COR-L47 (cell line): Measurements from ENCODE around the gene PGA5.

Experiments
- DNase-seq: peaks from one replicate; lab custom pipeline; 2025; lab: John Stamatoyannopoulos, UW

Gene PGA5

DNA sequence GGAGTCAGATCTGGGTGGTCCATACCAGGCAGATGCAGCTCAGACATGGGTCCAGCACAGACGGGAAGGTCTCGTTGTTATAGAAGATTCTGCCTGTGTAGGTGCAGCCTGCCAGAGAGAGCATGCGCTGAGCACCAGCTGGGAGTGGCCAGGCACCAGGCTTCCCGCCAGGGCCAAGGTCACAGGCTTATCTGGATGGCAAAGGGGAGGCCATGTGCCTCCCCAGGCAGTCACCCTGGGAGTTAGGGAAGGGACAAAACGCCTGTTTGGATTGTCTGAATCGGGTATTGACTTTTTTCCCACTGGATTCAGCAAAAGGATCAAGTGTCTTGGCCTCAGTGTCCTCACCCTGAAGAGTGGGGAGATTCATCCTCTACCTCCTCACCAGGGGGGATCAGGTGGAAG, 26.5 kb downstream of the PGA5 start:
- DNase-seq, result no peak

DNA sequence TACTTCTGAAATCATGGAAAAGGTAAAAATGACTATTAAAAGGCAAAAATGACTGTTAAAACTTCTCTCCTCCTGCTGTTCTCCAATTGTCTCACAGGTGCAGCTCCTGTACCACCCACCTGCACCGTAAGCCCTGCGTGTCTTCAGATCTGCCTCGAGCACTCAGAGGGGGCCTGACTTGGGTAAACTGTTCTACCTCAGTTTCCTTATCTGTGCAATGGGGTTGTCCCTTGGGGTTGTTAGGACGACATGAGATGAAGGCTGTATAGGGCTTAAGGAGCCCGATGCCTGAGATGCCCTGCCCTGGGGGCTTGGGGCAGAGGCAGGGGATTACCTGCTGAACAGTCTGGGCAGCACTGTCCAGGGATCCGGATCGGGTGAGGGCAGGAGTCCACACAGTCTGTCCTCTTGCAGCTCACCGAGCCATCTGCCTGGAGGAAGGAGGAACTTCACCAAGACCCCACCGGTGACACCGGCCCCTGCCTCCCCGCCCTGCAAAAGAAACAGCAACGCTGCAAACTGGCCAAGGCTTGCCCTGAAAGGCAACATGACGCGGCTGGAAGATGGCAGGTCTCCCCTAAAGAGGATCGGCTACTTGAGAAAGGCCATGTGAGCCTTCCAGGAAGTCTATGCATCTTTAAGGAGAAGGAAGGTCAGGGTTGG, 27.7 kb downstream of the PGA5 start:
- DNase-seq, result no peak

- no peak for DNase-seq
Observed at GRCh38 chr11:61270354-61271076, 29.5 kb downstream of the PGA5 start.

GRCh38 chr11:61272731-61273130, 31.8 kb downstream of the PGA5 start:
- DNase-seq, result no peak

DNA sequence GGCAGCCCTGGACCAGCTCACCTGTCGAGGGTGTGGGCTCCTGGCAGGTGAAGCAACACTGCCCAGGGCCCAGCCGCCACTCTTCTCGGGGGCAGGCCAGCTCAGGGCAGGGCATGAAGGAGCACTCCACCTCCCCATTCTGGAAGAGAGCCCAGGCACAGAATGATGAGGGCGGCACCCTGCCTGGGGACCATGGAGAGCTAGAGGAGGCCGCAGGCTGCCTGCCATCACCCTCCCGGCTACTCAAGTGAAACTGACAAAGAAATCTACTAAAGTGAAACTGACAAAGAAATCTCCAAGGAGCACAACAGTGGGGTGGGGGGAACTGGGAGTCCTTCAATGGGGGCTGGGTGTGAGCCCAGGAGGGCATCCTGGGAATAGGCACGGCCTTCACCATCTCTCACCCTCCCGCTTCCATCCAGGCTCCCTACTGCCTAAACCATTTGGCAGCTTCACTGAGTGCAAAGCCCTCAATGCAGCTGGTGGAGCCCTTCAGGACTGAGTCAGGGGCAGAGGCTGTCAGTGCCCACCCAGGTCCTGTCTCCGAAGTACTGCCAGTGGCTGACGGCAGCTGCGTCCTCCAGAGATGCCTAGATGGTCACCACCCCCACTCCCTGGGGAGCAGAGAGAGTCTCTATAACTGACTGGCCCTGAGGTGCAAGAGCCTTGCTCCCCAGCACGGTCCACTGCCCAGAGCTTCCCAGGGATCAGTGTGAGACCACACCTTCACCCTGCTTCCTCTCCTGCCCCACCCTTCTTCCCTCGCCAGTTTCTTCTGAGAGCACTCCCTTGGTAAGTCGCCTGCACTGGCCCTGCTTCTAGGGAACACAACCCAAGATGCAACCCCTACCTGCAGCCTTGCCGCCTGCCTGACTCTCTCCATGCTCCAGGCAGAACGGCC, 32.5 kb downstream of the PGA5 start:
- DNase-seq, result peak; percentile 37

DNA sequence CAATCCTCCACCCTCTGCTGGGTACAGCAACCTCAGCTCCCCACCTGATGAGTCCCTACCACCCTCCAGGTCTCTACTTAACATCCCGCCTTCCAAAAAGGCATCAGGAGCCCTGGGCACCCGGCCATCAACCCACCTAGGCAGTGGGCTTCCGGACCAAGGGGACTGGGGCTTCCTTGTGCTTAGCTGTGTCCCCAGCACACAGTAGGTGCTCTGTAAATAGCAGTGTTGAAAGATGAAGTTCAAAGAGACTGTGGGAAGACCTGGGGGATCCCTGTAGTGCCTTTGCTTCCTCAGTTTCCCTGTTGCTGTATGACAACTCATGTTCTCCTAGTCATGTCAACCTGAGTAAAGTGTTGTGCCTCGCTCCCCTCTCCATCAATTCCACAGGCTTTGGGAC, 33.1 kb downstream of the PGA5 start:
- DNase-seq, result no peak

GRCh38 chr11:61275191-61275590, 34.2 kb downstream of the PGA5 start:
- no peak for DNase-seq

DNA sequence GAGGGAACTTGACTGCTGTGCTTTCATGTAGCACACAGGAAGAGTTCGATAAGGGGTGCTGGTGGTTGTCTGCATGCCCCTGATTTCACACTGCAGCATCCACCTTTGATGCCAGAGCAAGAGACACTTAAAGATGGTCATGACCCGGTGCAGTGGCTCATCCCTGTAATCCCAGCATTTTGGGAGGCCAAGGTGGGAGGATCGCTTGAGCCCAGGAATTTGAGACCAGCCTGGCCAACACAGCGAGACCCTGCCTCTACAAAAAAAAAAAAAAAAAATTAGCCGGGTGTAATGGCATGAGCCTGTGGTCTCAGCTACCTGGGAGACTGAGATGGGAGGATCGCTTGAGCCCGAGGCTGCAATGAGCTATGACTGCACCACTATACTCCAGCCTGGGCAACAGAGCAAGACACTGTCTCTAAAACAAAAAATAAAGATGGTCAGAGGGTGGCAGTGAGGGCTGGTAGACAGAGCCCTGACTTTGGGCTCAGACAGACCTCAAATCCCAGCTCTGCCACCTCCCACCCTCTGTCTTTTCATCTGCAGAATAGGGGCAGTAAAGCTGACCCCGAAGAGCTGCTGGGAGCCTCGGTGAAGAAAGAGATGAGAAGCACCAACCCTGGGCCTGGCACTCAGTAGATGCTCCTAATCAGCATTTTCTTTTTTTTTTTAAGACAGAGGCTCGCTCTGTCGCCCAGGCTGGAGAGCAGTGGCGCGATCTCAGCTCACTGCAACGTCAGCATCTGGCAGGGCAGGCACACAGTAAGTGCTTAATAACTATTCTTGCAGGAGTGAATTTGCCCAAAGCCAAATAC, 36.4 kb downstream of the PGA5 start:
- DNase-seq, result no peak

- no peak for DNase-seq
Observed at GRCh38 chr11:61278001-61278470, 37.1 kb downstream of the PGA5 start.

DNA sequence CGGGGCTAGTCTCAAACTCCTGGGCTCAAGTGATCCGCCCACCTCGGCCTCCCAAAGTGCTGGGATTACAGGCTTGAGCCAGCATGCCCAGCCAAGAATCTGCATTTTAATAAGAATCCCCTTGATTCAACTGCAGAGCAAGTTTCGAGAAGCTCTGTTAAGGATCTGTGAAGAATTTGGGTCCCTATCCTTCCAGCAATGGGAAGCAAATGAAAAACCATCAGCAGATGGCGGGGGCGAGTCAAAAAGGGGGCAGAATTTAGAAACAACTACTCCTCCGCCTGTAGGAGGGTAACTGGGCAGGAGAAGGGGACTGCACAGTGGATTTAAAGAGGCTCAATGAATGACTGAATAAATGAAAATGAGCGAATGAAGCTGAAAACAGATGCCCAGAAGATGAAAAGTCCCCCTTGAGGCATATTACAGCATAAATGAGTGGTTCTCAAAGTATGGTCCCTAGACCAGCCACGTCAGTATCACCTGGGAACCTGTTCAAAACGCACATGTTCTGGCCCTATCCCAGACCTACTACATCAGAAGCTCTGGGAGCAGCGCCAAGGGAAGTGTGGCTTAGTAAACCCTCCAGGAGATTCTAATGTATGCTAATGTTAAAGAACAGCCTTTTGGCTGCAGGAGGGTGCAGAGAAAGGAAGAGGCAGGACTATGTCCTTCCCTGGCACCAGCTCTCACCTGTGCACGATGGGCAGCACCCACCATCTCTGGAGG, 39.1 kb downstream of the PGA5 start:
- DNase-seq, result peak; percentile 11

- DNase-seq, result no peak
Observed at GRCh38 chr11:61280883-61281580, 40.1 kb downstream of the PGA5 start.

DNA sequence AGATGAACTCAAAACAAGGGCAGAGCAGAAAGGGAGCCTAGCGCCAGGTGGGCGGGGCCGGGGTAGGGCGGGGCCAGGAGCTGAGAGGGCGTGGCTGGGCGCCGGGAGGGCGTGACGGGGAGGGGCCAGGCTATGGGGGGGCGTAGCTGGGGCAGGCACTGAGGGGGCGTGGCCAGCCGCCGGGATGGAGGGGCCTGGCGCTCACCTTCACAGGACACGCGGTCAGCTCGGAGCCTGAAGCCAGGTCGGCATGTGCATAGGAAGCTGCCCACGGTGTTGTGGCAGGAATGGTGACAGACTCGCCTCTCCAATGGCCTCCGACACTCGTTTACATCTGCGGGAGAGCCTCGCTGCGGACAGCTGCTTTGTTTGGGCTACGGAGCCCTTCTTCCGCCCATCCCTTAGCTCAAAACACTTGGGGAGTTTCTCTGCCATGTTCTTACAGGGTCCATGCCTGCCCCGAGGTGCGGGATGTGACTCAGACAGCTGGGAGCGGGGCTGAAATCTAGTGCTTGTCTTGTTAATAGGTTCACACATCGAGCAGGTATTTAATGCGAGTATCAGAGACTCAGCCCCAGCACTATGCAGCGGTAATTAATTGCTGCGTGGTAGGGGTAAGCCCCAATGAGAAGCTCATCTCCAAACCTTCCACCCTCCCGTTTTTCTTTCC, 40.7 kb downstream of the PGA5 start:
- no peak for DNase-seq

DNA sequence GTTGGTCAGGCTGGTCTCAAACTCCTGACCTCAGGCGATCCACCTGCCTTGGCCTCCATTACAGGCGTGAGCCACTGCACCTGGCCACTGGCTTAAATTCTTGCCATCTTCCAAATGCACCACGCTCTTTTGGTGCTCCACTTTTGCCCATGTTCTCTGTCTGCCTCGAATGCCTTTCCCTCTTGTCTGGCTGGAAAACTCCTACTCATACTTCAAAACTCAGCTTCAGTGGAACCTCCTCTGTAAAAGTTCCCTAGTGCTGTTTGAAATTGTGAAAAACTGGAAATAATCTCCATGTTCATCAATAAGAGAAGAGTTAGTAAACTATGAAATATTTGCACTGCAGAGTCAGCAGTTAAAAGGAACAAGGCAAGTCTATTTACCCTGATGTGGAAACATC, 42.6 kb downstream of the PGA5 start:
- DNase-seq, result no peak

DNA sequence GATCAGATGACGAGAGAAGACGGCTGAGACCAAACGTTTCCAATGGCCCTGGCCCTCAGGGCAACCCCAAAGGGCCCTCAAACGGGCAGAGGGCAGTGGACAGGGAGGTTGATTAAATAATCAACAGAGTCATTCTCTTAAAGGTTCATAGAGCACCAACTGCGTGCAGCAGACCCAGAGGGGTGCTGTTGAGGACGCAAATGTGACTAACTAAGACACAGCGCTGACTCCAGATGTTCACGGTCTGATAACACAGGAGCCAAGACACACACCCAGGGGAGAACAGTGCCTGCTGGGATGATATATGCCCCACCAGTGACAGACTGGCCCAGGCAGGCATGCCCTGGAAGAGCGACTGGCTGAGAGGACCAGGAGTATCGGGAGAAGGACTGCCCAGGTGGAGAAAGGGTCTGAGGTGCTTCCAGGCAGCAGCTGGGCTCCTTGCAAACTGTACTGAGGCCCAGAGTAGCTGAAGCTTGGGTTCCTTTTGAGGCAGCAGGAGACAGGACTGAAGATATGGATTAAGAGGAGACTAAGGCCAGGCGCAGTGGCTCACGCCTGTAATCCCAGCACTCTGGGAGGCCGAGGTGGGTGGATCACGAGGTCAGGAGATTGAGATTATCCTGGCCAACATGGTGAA, 46.5 kb downstream of the PGA5 start:
- DNase-seq, result no peak

- DNase-seq, result no peak
Observed at GRCh38 chr11:61290905-61291690, 50.1 kb downstream of the PGA5 start.

DNA sequence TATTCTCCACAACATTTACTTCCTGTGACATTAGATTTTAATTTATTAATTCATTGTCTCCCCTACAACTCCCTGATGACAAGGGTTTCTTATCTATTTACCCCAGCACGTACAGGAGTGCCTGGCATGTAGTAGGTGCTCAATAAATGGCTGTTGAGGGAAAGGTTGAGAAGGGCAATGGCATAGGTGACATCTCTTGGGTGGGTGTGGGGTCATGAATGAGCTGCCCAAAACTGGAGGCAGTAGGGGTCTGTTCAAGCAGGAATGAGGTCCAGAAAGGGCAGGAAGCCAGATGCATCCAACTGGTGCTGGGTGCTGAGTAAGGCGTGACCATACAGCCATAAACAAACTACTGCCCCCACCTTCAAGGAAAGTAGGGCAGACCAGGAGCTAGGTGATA, 51.4 kb downstream of the PGA5 start:
- DNase-seq, result no peak

DNA sequence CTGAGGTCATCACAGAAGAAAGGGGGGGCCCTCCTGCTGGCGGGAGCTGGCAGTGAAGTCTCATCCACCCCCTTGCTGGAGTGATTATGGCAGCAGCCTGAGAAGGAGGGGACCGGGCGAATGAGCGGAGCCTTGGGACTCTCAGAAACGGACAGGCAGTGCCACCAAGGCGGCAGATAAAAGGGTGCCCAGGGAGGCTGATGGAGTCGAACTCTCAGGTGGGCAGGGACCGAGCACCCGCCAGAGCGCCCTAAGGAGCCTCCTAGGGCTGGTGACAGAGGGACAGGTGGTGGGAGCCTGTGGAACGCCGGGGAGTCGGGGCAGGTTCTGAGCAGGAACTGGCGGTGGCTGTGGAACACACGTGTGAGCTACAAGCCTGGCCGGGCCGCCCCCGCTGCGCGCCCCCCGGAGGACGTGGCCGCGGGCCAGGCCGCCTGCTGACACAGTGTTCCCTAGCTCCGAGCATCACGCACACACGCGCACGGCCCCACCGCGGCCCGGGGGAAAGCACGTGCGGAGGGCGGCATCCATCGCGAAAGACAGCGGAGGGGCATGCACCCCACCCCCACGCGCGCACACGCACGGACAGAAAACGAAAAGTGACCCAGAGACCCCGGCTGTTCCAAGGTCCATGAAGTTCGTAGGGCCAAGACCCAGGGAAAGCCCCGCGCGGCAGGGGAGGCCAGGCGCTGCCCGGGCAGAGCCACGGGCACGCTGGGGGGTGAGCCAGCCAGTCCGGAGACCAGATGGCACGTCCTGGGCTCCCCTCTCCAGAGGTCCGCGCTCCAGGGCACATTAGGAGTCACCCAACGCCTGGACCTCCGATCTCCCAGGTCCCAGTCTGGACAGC, 53.1 kb downstream of the PGA5 start:
- DNase-seq, result peak; percentile 85
